H9 (cell line): ENCODE data around the gene MGMT. TPM values are rescaled to one million over a fixed set of nuclear protein-coding genes. Genes with fewer than 3 reads are reported as not detected.

Experiments
- DNase-seq: peaks from one replicate; pipeline ENCODE4 v3.0.0-alpha.2; 2017
- H2AFZ ChIP-seq: one replicate; pipeline ENCODE4 v1.6.1; 2013; ENCODE audit warnings: mild to moderate bottlenecking, low read length, control low read depth, moderate library complexity
- H2AK5ac ChIP-seq: 2 replicates; pipeline ENCODE4 v1.6.1; 2013; ENCODE audit warnings: low read length, control low read depth, mixed read lengths; ENCODE audit not compliant: insufficient read length
- H2BK120ac ChIP-seq: one replicate; pipeline ENCODE4 v1.6.1; 2013; ENCODE audit warnings: low read depth, mild to moderate bottlenecking, low read length, control low read depth, inconsistent platforms; ENCODE audit not compliant: poor library complexity, severe bottlenecking
- H2BK12ac ChIP-seq: 2 replicates; pipeline ENCODE4 v1.6.1; 2013; ENCODE audit warnings: low read length, control low read depth, mixed read lengths, low read depth; ENCODE audit not compliant: insufficient read length
- H2BK15ac ChIP-seq: 2 replicates; pipeline ENCODE4 v1.6.1; 2013; ENCODE audit warnings: low read depth, low read length, control low read depth
- H2BK20ac ChIP-seq: one replicate; pipeline ENCODE4 v1.6.1; 2013; ENCODE audit warnings: low read depth, mild to moderate bottlenecking, low read length, control low read depth, inconsistent platforms; ENCODE audit not compliant: poor library complexity, severe bottlenecking
- H2BK5ac ChIP-seq: 2 replicates; pipeline ENCODE4 v1.6.1; 2013; ENCODE audit warnings: low read length, control low read depth, mixed read lengths; ENCODE audit not compliant: insufficient read length
- H3K14ac ChIP-seq: 2 replicates; pipeline ENCODE4 v1.6.1; 2013; ENCODE audit warnings: low read length, control low read depth; ENCODE audit not compliant: insufficient read depth
- H3K18ac ChIP-seq: 2 replicates; pipeline ENCODE4 v1.6.1; 2013; ENCODE audit warnings: low read depth, mild to moderate bottlenecking, mixed read lengths, low read length, control low read depth; ENCODE audit not compliant: insufficient read length
- H3K23ac ChIP-seq: 2 replicates; pipeline ENCODE4 v1.6.1; 2013; ENCODE audit warnings: low read length, control low read depth, mixed read lengths, low read depth; ENCODE audit not compliant: insufficient read length
- H3K23me2 ChIP-seq: 2 replicates; pipeline ENCODE4 v1.6.1; 2013; ENCODE audit warnings: low read depth, mild to moderate bottlenecking, mixed read lengths, low read length, control low read depth; ENCODE audit not compliant: insufficient read length, poor library complexity, severe bottlenecking
- H3K27ac ChIP-seq: 2 replicates; pipeline ENCODE4 v1.5.1; 2013; ENCODE audit warnings: low read length, control low read depth, mixed read lengths, low read depth; ENCODE audit not compliant: insufficient read length
- H3K27me3 ChIP-seq: 2 replicates; pipeline ENCODE4 v1.6.1; 2013; ENCODE audit warnings: low read length, control low read depth, inconsistent platforms; ENCODE audit not compliant: insufficient read depth
- H3K4ac ChIP-seq: 2 replicates; pipeline ENCODE4 v1.6.1; 2013; ENCODE audit warnings: low read depth, mild to moderate bottlenecking, control low read depth, inconsistent platforms, low read length, moderate library complexity
- H3K4me1 ChIP-seq: 2 replicates; pipeline ENCODE4 v1.6.1; 2013; ENCODE audit warnings: low read length, control low read depth, inconsistent platforms; ENCODE audit not compliant: insufficient read depth
- H3K4me2 ChIP-seq: 2 replicates; pipeline ENCODE4 v1.6.1; 2013; ENCODE audit warnings: low read length, control low read depth, mixed read lengths; ENCODE audit not compliant: insufficient read length, insufficient read depth
- H3K56ac ChIP-seq: 2 replicates; pipeline ENCODE4 v1.6.1; 2013; ENCODE audit warnings: low read depth, mild to moderate bottlenecking, mixed read lengths, low read length, control low read depth; ENCODE audit not compliant: insufficient read length
- H3K79me1 ChIP-seq: 2 replicates; pipeline ENCODE4 v1.6.1; 2013; ENCODE audit warnings: low read depth, mild to moderate bottlenecking, moderate library complexity, low read length, control low read depth, inconsistent platforms; ENCODE audit not compliant: insufficient read depth, poor library complexity, severe bottlenecking
- H3K79me2 ChIP-seq: 2 replicates; pipeline ENCODE4 v1.6.1; 2013; ENCODE audit warnings: low read length, control low read depth, inconsistent platforms; ENCODE audit not compliant: insufficient read depth
- H3K9ac ChIP-seq: 2 replicates; pipeline ENCODE4 v1.6.1; 2013; ENCODE audit warnings: low read length, control low read depth, mixed read lengths; ENCODE audit not compliant: insufficient read length; ENCODE audit errors: extremely low read depth
- H3K9me3 ChIP-seq: one replicate; pipeline ENCODE4 v1.6.1; 2013; ENCODE audit warnings: low read depth, low read length, inconsistent platforms; ENCODE audit not compliant: control insufficient read depth
- H3T11ph ChIP-seq: one replicate; pipeline ENCODE4 v1.6.1; 2013; ENCODE audit warnings: mild to moderate bottlenecking, low read length, control low read depth, inconsistent platforms
- H4K20me1 ChIP-seq: one replicate; pipeline ENCODE4 v1.6.1; 2013; ENCODE audit not compliant: control insufficient read depth, insufficient read length, insufficient read depth
- H4K5ac ChIP-seq: 2 replicates; pipeline ENCODE4 v1.6.1; 2013; ENCODE audit warnings: low read depth, mild to moderate bottlenecking, mixed read lengths, low read length, control low read depth; ENCODE audit not compliant: insufficient read length
- H4K8ac ChIP-seq: replicated peaks from 2 replicates; pipeline ENCODE4 v1.6.1; 2013; ENCODE audit warnings: low read length, control low read depth, mixed read lengths, low read depth; ENCODE audit not compliant: insufficient read length
- H4K91ac ChIP-seq: 2 replicates; pipeline ENCODE4 v1.6.1; 2013; ENCODE audit warnings: low read depth, mild to moderate bottlenecking, moderate library complexity, mixed read lengths, low read length, control low read depth; ENCODE audit not compliant: insufficient read length
- H3K27ac Mint-ChIP-seq, 3 experiments: 2 replicates in 2 of 3; 3 replicates in 1 of 3; pipeline ENCODE4 v1.8.0; 2020 to 2021; ENCODE audit warnings: mixed read lengths in 3 of 3, mild to moderate bottlenecking in 1 of 3, moderate library complexity in 1 of 3
- H3K27me3 Mint-ChIP-seq: 2 replicates; pipeline ENCODE4 v1.8.0; 2021; ENCODE audit warnings: low read depth, mild to moderate bottlenecking, moderate library complexity, mixed read lengths
- H3K36me3 Mint-ChIP-seq, 3 experiments: 2 replicates in 2 of 3; 3 replicates in 1 of 3; pipeline ENCODE4 v1.8.0; 2020 to 2021; ENCODE audit warnings: low read depth in 3 of 3, mixed read lengths in 3 of 3; ENCODE audit not compliant: insufficient read depth in 1 of 3
- H3K4me1 Mint-ChIP-seq, 2 experiments: 2 replicates each; pipeline ENCODE4 v1.8.0; 2020; ENCODE audit warnings: mixed read lengths in 2 of 2
- H3K4me3 Mint-ChIP-seq, 2 experiments: 2 replicates in 1 of 2; 3 replicates in 1 of 2; pipeline ENCODE4 v1.8.0; 2020 to 2021; ENCODE audit warnings: mild to moderate bottlenecking in 2 of 2, mixed read lengths in 2 of 2, moderate library complexity in 1 of 2
- H3K9me3 Mint-ChIP-seq, 2 experiments: 2 replicates in 1 of 2; 3 replicates in 1 of 2; pipeline ENCODE4 v1.8.0; 2020; ENCODE audit warnings: mild to moderate bottlenecking in 2 of 2, mixed read lengths in 2 of 2, moderate library complexity in 1 of 2
- CTCF ChIP-seq: fragments of 200-600 bp; sonication (generic); conservative IDR thresholded peaks from 3 replicates; pipeline ENCODE4 v1.8.0; 2021; ENCODE audit warnings: antibody characterized with exemption, mild to moderate bottlenecking
- WGBS: extraction: QIAGEN DNeasy Blood & Tissue Kit; methylation state at CpG from one replicate; pipeline ENCODE4 v1.1.7; 2013; ENCODE audit warnings: missing lambda C conversion rate, low lambda C conversion rate, mixed read lengths; ENCODE audit not compliant: insufficient read length; ENCODE audit errors: extremely low coverage; 5-methylcytosine and 5-hydroxymethylcytosine counted together
- total RNA-seq: library from RNA; stranded (reverse); gene quantifications from 2 replicates; pipeline ENCODE4 v1.2.1, GENCODE V29; 2021

Gene MGMT
- total RNA-seq, 1 experiment from 2014 or later: 18.4 TPM

GRCh38 chr10:129740532-129741279, 273.7 kb downstream of the MGMT start:
- Mint-ChIP-seq H3K27ac (peak overlapping the region in 1 of 3 experiments; percentile 62; a peak in 2 of 7 replicates), H3K4me1 (peaks cover 0 to 4% of the 10 kb centered on the region in 2 experiments; a peak in 2 of 4 replicates), H3K4me3 (no peak overlapping the region), H3K27me3 (no peaks in the 10 kb centered on the region), H3K9me3 (peaks cover 13 to 15% of the 10 kb centered on the region in 2 experiments), H3K36me3 (peaks cover 12 to 17% (median 17%) of the 10 kb centered on the region in 3 experiments)
- H3K79me1 ChIP-seq: no peaks in the 10 kb centered on the region
- H2AK5ac ChIP-seq: no peak overlapping the region
- DNase-seq: peak; percentile 31
- H2BK120ac ChIP-seq: no peak overlapping the region
- H2BK15ac ChIP-seq: no peak overlapping the region
- H4K20me1 ChIP-seq: no peaks in the 10 kb centered on the region
- no peak overlapping the region for H4K91ac ChIP-seq
- no peak overlapping the region for H3K14ac ChIP-seq
- H3K4me2 ChIP-seq: no peak overlapping the region
- H2BK12ac ChIP-seq: no peak overlapping the region
- no peak overlapping the region for H4K8ac ChIP-seq
- H3K9me3 ChIP-seq: no peaks in the 10 kb centered on the region
- no peak overlapping the region for H3K27ac ChIP-seq
- no peaks in the 10 kb centered on the region for H3K79me2 ChIP-seq
- no peak overlapping the region for H3K23ac ChIP-seq
- H3T11ph ChIP-seq: no peak overlapping the region
- H2BK5ac ChIP-seq: no peak overlapping the region
- H2BK20ac ChIP-seq: no peak overlapping the region
- H2AFZ ChIP-seq: no peak overlapping the region
- H3K23me2 ChIP-seq: no peaks in the 10 kb centered on the region
- H3K27me3 ChIP-seq: no peaks in the 10 kb centered on the region
- H3K18ac ChIP-seq: no peak overlapping the region
- no peak overlapping the region for H3K4ac ChIP-seq
- H3K9ac ChIP-seq: no peak overlapping the region
- no peak overlapping the region for H4K5ac ChIP-seq
- no peaks in the 10 kb centered on the region for H3K4me1 ChIP-seq
- peak; percentile 49; the same call in 2 of the 3 replicates for TF ChIP-seq CTCF
- no CpG with 5 or more reads among the region's 15 CpGs for WGBS
- no peak overlapping the region for H3K56ac ChIP-seq
